Measurements from ENCODE around the gene CDKN2AIP.
A peak's percentile ranks its signal among the peaks of the same experiment; 100 is the strongest.
"Not testable (repeated sequence)": the region's sequence is repeated elsewhere in the genome, so short reads cannot be mapped to it uniquely, and the experiment has no call there.

The CDKN2AIP gene

GRCh38 chr4:183469936-183470335, 25.5 kb downstream of the CDKN2AIP start:
- no peak overlapping the region for H3K27ac ChIP-seq
- TF ChIP-seq CTCF (conservative IDR thresholded peaks at IDR 0.05), result no peak

- no peak for TF ChIP-seq CTCF (conservative IDR thresholded peaks at IDR 0.05)
- H3K27ac ChIP-seq, result no peak overlapping the region
These were observed 26.4 kb downstream of the CDKN2AIP start for GRCh38 chr4:183470821-183471220.

DNA sequence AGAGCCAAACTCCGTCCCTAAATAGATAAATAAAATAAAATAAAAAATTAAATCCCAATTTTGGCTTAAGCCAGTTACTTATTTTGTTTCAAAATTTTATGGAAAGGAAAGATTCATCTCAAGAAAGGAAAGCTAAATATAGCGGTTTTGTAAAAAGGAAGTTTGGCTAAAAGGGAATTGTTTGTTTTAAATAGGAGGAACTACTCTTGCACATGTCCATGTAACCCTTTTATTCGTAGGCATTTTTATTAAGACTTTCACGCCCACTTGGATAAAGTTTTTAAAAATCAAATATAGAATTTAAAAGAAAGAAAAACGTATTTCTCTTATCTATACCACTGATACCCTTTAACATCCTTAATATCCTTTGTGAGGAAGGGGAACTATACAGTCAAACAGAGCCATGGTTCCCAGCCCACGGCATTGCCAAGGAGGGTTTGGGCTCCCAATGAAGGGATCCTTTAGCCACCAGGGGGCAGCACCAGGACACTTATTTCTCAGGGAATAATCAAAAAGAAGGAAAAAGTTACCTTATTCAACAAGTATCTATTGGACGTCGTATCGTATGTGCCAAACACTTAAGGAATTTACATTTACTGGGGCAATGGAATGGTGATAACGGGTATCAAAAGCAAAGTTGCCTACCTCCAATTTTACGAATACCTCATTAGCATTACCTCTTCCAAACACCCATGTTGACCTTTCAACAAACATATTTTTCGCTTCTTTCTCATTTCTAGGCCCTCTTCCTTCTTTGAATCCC, 27.7 kb downstream of the CDKN2AIP start:
- no peak overlapping the region for H3K27ac ChIP-seq
- peak; percentile 88 for TF ChIP-seq CTCF (conservative IDR thresholded peaks at IDR 0.05)

DNA sequence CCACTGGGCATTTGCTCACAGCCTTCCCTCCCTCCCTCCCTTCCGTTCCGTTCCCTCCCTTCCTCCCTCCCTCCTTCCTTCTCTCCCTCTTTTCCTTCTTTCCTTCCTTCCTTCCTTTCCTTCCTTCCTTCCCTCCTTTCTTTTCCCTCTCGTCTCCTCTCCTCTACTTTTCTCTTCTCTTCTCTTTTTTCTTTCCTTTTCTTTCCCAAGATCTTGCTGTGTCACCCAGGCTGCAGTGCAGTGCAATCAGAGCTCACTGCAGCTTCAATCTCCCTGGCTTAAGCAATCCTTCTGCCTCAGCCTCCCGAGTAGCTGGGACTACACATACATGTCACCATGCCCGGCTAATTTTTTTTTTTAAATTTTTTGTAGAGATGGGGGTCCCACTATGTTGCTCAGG, 33.7 kb downstream of the CDKN2AIP start:
- TF ChIP-seq CTCF (conservative IDR thresholded peaks at IDR 0.05), result no peak
- no peak overlapping the region for H3K27ac ChIP-seq

DNA sequence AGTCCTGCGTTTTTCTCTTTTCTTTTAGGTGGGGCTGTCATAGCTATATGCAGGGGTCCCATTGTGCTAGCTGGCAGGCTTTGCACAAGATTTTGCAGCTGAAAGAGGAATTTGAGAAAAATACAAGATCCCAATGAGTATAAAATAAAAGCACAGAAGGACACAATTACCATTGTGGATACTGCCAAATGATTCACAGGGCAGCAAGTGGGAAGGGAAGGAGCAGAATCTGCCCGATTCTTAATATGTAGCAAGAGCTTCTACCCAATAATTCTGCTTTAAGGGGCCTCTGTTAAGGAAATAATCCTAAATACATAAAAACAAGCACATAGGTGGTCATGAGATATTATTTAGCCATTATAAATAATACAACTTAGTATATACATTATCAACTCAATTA, 34.5 kb downstream of the CDKN2AIP start:
- H3K27ac ChIP-seq, result no peak overlapping the region
- TF ChIP-seq CTCF (conservative IDR thresholded peaks at IDR 0.05), result no peak

DNA sequence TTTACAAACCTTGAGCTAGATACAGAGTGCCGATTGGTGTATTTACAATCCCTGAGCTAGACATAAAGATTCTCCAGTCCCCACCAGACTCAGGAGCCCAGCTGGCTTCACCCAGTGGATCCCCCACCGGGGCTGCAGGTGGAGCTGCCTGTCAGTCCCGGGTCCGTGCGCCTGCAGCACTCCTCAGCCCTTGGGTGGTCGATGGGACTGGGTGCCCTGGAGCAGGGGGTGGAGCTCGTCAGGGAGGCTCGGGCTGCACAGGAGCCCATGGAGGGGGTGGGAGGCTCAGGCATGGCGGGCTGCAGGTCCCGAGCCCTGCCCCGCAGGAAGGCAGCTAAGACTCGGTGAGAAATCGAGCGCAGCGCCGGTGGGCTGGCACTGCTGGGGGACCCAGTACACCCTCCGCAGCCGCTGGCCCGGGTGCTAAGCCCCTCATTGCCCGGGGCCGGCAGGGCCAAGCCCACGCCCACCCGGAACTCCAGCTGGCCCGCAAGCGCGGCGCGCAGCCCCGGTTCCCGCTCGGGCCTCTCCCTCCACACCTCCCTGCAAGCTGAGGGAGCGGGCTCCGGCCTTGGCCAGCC, 38.2 kb downstream of the CDKN2AIP start:
- H3K27ac ChIP-seq, result not testable (repeated sequence)

- H3K27ac ChIP-seq, result no peak overlapping the region
- no peak for TF ChIP-seq CTCF (conservative IDR thresholded peaks at IDR 0.05)
These were observed 39.6 kb downstream of the CDKN2AIP start for GRCh38 chr4:183483997-183484396.

Data from VCaP (cell line).